ENCODE results near the gene FCRLB.
"Not testable (repeated sequence)": the region's sequence is repeated elsewhere in the genome, so short reads cannot be mapped to it uniquely, and the experiment has no call there.

The FCRLB gene

DNA sequence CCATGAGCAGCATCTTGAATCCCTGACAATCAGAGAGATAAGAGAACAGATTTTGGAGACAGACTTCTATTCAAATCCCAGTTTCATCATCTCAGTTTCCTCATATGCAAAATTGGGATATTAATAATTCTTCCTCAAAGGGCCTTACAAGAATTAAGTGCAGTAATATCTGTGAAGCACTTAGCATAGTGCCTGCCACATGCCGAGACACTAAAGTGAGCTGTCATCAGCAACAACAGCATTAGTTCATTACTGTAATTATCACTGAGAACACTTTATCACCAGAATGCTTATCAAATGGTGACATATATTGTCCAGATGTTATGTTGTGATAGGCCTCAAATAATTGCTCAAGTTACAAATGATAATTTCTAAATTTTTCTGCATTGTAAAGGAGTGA lies 922 bp upstream of the FCRLB start:
- no peak overlapping the region for H3K4me3 ChIP-seq (ENCODE audit: control insufficient read depth, low read depth, low read length)
- TF ChIP-seq, protein P1, sequence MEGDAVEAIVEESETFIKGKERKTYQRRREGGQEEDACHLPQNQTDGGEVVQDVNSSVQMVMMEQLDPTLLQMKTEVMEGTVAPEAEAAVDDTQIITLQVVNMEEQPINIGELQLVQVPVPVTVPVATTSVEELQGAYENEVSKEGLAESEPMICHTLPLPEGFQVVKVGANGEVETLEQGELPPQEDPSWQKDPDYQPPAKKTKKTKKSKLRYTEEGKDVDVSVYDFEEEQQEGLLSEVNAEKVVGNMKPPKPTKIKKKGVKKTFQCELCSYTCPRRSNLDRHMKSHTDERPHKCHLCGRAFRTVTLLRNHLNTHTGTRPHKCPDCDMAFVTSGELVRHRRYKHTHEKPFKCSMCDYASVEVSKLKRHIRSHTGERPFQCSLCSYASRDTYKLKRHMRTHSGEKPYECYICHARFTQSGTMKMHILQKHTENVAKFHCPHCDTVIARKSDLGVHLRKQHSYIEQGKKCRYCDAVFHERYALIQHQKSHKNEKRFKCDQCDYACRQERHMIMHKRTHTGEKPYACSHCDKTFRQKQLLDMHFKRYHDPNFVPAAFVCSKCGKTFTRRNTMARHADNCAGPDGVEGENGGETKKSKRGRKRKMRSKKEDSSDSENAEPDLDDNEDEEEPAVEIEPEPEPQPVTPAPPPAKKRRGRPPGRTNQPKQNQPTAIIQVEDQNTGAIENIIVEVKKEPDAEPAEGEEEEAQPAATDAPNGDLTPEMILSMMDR (conservative IDR thresholded peaks at IDR 0.05; ENCODE audit: control insufficient read depth, insufficient read depth, low read depth, low read length), result no peak
- no peak for DNase-seq (ENCODE audit: low read depth)

DNA sequence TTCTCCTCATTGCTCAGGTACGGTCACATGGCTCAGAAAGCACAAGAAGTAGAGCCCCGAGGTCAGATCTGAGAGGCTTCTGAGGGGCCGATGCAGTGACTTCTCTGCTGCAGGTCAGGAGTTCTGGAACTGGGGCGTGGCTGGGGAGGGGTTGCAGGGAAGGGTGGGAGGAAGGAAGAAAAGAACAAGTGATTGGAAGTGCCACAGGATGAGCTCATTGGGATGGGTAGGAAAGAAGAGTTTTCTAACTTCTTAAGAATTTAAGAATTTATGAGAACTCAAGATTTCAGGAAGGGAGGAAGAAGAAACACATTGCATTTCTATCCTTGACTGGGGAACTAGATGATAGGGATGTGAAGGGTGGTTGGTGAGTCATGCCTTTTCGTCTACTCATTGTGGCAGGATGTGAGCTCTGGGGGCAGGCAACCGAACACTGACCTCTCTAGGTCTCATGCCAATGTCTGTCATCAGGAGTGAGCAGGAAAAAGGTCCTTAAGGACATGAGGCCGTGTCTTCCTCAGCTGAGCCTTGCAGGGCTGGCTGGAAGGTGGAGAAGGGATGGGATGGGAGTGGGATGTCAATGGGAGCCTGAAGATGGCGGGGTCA lies 497 bp downstream of the FCRLB start:
- H3K4me3 ChIP-seq (ENCODE audit: control insufficient read depth, low read depth, low read length), result no peak overlapping the region
- DNase-seq (ENCODE audit: low read depth), result peak; percentile 97
- TF ChIP-seq, protein P1 (conservative IDR thresholded peaks at IDR 0.05; ENCODE audit: control insufficient read depth, insufficient read depth, low read depth, low read length), result no peak

- DNase-seq (ENCODE audit: low read depth), result no peak
- TF ChIP-seq, protein P1 (conservative IDR thresholded peaks at IDR 0.05; ENCODE audit: control insufficient read depth, insufficient read depth, low read depth, low read length), result no peak
- no peak overlapping the region for H3K4me3 ChIP-seq (ENCODE audit: control insufficient read depth, low read depth, low read length)
These were observed 1.1 kb downstream of the FCRLB start for GRCh38 chr1:161722406-161722805.

DNA sequence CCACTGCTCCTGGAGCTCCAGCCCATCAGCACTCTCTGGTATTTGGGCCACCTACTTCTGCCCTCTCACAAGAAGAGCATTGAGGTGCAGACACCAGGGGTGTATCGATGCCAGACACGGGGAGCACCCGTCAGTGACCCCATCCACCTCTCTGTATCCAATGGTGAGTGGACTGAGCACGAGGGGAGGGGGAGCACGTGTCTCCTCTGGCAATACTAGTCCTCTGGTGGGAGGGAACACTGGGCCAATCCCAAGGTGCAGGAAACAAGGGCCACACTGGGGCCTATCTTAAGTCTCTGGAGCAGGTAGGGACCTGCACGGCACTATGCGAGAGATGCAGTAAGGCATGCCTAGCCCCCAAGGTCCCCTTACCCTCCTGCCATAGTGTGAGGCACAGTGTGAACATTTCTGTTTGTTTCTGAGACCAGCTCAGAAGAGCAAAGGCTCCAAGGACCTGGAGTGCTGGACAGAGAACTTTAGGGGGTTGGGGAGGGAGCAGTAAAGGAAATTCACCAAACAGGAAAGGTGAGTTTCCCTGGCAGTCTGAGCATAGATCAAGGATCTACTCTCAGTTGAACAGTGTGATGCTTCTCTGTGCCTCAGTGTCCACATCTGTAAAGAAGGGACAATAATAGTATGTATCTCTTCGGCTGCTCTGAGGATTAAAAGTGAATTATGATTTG lies 2.3 kb downstream of the FCRLB start:
- no peak for DNase-seq (ENCODE audit: low read depth)
- no peak overlapping the region for H3K4me3 ChIP-seq (ENCODE audit: control insufficient read depth, low read depth, low read length)
- TF ChIP-seq, protein P1 (conservative IDR thresholded peaks at IDR 0.05; ENCODE audit: control insufficient read depth, insufficient read depth, low read depth, low read length), result no peak

- peak overlapping the region; percentile 72 for H3K4me3 ChIP-seq (ENCODE audit: control insufficient read depth, low read depth, low read length)
- not testable (repeated sequence) for DNase-seq (ENCODE audit: low read depth)
These were observed 4.0 kb downstream of the FCRLB start for GRCh38 chr1:161725258-161725907.

DNA sequence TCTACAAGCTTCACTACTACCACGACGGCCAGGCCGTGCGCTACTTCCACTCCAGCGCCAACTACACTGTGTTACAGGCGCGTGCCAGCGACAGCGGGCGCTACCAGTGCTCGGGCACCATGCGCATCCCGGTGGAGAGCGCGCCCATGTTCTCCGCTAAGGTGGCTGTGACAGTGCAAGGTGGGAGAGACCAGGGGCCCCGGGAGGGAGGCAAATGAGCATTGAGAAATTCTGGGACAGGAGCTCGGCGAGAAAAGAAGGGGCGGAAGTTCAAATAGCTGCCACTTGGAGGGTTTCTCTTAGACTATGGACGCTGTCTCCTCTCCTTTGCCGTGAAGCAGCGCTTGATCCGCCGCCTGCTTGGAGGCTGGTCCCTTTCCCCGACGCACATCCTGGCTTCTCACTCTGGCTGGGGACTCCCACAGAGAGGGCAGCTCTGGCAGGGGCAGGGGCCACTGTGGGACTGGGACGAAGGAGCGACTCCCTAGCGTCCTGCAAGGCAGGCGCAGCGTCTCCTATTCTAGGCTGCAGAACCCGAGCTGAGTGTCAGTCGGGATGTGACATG lies 4.6 kb downstream of the FCRLB start:
- TF ChIP-seq, protein P1 (conservative IDR thresholded peaks at IDR 0.05; ENCODE audit: control insufficient read depth, insufficient read depth, low read depth, low read length), result peak; percentile 38
- peak overlapping the region; percentile 72 for H3K4me3 ChIP-seq (ENCODE audit: control insufficient read depth, low read depth, low read length)
- DNase-seq (ENCODE audit: low read depth), result peak; percentile 42

Data from fibroblast of mammary gland (primary cell).